GM13976 (cell line): Measurements from ENCODE around the gene RHEX.
"Not testable (repeated sequence)": the region's sequence is repeated elsewhere in the genome, so short reads cannot be mapped to it uniquely, and the experiment has no call there.

Source experiments
- DNase-seq: peaks from one replicate; pipeline ENCODE4 v3.0.0; 2012; ENCODE audit warnings: low spot score
- in situ Hi-C: fragments of 300-500 bp; cut with MboI; formaldehyde crosslinking; loops from one replicate; pipeline ENCODE4 v1.12.0; 2022; ENCODE audit warnings: low sequenced_read_pairs, mixed read lengths, inconsistent platforms; ENCODE audit not compliant: unreplicated experiment
- TF ChIP-seq, protein P1 (sequence below): IDR thresholded peaks from 2 replicates; pipeline ENCODE4 v1.5.1; 2012; ENCODE audit warnings: borderline replicate concordance, mild to moderate bottlenecking; ENCODE audit not compliant: insufficient read depth; ENCODE audit errors: extremely low read depth, missing control alignments, control extremely low read depth

RHEX gene

DNA sequence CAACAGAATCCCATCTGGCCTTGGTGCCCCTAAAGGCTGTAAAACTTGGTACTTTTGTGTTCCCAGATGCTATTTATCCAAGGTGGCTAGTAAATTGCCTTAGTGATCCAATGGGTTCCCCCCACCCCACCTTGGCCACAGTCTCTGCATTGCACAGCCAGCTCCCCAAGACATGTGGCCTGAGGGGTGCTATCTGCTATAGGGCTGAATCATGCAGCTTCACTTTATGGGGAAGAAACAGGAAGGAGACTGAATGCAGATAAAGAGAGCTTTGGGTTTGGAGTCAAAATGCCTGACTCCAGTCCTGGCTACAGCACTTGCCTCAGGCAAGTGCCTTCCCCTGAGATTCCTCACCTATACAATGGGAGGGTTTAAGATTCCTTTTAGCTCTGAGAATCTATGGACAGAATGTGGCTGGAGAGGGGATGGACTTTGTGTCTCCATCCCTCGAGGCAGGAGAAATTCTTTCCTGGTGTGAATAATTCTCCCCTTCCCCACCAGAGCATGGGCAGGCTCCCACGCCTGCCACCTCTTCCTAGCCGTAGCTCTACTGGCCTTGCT lies 6.5 kb downstream of the RHEX start:
- in situ Hi-C loops: no loop called here
- DNase-seq: no peak
- TF ChIP-seq, protein P1, sequence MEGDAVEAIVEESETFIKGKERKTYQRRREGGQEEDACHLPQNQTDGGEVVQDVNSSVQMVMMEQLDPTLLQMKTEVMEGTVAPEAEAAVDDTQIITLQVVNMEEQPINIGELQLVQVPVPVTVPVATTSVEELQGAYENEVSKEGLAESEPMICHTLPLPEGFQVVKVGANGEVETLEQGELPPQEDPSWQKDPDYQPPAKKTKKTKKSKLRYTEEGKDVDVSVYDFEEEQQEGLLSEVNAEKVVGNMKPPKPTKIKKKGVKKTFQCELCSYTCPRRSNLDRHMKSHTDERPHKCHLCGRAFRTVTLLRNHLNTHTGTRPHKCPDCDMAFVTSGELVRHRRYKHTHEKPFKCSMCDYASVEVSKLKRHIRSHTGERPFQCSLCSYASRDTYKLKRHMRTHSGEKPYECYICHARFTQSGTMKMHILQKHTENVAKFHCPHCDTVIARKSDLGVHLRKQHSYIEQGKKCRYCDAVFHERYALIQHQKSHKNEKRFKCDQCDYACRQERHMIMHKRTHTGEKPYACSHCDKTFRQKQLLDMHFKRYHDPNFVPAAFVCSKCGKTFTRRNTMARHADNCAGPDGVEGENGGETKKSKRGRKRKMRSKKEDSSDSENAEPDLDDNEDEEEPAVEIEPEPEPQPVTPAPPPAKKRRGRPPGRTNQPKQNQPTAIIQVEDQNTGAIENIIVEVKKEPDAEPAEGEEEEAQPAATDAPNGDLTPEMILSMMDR: no peak

DNA sequence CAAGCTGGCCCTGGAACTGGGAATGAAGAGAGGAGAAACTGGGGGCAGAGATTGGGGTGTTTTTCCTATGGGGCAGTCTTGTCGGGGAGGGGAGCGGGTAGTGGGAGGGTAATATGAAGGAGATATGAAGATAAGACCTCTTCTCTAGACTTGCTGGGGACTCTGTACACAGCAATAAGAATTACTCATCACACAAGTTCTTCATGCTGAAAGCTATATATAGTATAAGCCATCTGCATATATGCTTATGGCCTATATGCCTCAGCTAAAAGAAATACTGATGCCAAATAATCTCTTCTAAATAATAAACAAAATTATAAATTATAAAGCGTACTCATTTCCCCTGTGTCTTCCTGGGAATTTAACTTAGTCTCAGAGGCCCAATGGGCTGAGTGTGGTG lies 7.9 kb downstream of the RHEX start:
- in situ Hi-C loops: no loop called here
- no peak for DNase-seq
- TF ChIP-seq, protein P1: no peak

- in situ Hi-C loops: no loop called here
- TF ChIP-seq, protein P1: no peak
- no peak for DNase-seq
These were observed 9.5 kb downstream of the RHEX start for GRCh38 chr1:206062464-206062863.

- DNase-seq, in situ Hi-C loops: not testable (repeated sequence)
These were observed 11.0 kb downstream of the RHEX start for GRCh38 chr1:206064001-206064400.

- DNase-seq, in situ Hi-C loops: not testable (repeated sequence)
These were observed 11.5 kb downstream of the RHEX start for GRCh38 chr1:206064501-206064900.

- in situ Hi-C loops: no loop called here
- TF ChIP-seq, protein P1: no peak
- DNase-seq: no peak
These were observed 12.7 kb downstream of the RHEX start for GRCh38 chr1:206065547-206066145.

GRCh38 chr1:206066479-206067171 lies 13.7 kb downstream of the RHEX start:
- in situ Hi-C loops: no loop called here
- peak; percentile 39 for DNase-seq
- TF ChIP-seq, protein P1: no peak
